Activated naive CD4-positive, alpha-beta T cell treated with anti-CD3 and anti-CD28 coated beads for 36 hours (primary cell): ENCODE measurements around the gene MYH6. TPM values are rescaled to one million over a fixed set of nuclear protein-coding genes. Genes with fewer than 3 reads are reported as not detected.

Source experiments
- CTCF ChIA-PET: fragments of 350-600 bp; sonication (Branson Sonifier 250); formaldehyde crosslinking; loops from one replicate; lab custom pipeline; 2021; ENCODE audit warnings: antibody characterized with exemption; lab: Charles Lee
- DNase-seq: peaks from one replicate; pipeline ENCODE4 v3.0.0-alpha.2; 2020
- H3K27ac Mint-ChIP-seq: one replicate; pipeline ENCODE4 v1.8.0; 2021; ENCODE audit warnings: mild to moderate bottlenecking, mixed read lengths
- H3K27me3 Mint-ChIP-seq: one replicate; pipeline ENCODE4 v1.8.0; 2021; ENCODE audit warnings: low read depth, mixed read lengths
- H3K36me3 Mint-ChIP-seq: one replicate; pipeline ENCODE4 v1.8.0; 2021; ENCODE audit warnings: low read depth, mixed read lengths
- H3K4me1 Mint-ChIP-seq: one replicate; pipeline ENCODE4 v1.8.0; 2021; ENCODE audit warnings: low read depth, mixed read lengths
- H3K4me3 Mint-ChIP-seq: one replicate; pipeline ENCODE4 v1.8.0; 2021; ENCODE audit warnings: mild to moderate bottlenecking, moderate library complexity, mixed read lengths
- H3K9me3 Mint-ChIP-seq: one replicate; pipeline ENCODE4 v1.8.0; 2021; ENCODE audit warnings: mixed read lengths
- intact Hi-C: fragments of 100-400 bp; cut with micrococcal nuclease; formaldehyde crosslinking; loops from one replicate; pipeline ENCODE4 v1.15.1; 2023
- total RNA-seq, 2 experiments: library from RNA; stranded (reverse); gene quantifications; one replicate each; pipeline ENCODE4 v1.2.3, GENCODE V29; 2021

Gene MYH6
- total RNA-seq, 2 experiments from 2014 or later, result not detected

DNA sequence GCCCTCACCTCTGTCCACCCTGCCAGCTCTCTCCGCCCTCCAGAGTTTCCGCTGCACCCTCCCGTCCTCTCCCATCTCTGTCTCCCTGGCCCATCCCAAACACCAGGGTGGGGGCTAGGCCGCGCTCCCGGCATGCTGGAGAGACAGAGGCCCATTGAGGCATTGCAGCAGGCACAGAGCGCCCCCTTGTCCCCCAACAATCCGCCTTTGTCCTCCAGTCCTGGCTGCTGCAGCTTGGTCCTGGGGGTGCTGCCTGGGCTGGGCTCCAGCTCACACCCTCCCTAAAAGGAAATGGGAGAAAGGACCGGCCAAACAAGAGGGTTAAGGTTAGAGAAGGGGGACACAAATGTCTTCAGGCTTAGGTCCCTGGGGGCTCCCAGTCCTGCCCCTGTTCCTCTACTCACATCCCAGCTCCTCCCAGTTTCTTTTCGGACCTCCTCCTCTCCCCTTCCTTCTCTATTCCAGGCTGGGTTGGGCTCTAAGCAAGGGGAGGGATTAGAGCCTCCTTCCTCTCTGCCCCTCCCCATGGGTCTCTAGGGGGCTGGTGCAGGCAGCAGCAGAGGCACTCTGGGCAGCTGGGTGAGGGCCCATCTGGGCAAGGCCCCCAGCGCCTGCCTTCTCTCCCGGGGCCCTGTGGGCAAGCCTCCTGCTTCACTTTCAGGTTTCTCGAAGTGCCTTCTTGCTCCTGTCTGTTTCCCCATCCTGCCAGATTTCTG is 31.4 kb downstream of the MYH6 start, which contains the start of gene CMTM5:
Gene CMTM5, plus strand, starts transcription at position 565 of the 716 bp plus-strand sequence. CDS start 206 bp downstream, outside the sequence.
- Mint-ChIP-seq H3K36me3 (no peaks in the 10 kb centered on the region), H3K9me3 (no peaks in the 10 kb centered on the region), H3K27me3 (no peaks in the 10 kb centered on the region), H3K27ac (no peak within 1 kb of the TSS), H3K4me1 (no peaks in the 10 kb centered on the region), H3K4me3 (no peak within 1 kb of the TSS)
- CTCF ChIA-PET, result interaction anchor here (0.7 to 4.8 kb wide), 5 partner anchors 9 to 256 kb away, joined by 3 to 76 read pairs (median 4); no protein-coding TSS in a partner anchor
- DNase-seq, result no peak
- intact Hi-C loops, result no loop called here

DNA sequence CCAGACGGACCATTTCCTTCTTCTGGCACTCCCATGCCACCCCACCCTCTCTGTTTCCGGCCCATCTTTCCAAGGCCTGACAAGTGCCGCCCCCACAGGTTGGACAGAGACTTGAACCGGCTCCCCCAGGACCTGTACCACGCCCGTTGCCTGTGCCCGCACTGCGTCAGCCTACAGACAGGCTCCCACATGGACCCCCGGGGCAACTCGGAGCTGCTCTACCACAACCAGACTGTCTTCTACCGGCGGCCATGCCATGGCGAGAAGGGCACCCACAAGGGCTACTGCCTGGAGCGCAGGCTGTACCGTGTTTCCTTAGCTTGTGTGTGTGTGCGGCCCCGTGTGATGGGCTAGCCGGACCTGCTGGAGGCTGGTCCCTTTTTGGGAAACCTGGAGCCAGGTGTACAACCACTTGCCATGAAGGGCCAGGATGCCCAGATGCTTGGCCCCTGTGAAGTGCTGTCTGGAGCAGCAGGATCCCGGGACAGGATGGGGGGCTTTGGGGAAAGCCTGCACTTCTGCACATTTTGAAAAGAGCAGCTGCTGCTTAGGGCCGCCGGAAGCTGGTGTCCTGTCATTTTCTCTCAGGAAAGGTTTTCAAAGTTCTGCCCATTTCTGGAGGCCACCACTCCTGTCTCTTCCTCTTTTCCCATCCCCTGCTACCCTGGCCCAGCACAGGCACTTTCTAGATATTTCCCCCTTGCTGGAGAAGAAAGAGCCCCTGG is 32.4 kb downstream of the MYH6 start:
- no peaks in the 10 kb centered on the region for H3K36me3 Mint-ChIP-seq
- no peaks in the 10 kb centered on the region for H3K9me3 Mint-ChIP-seq
- H3K27me3 Mint-ChIP-seq, result no peaks in the 10 kb centered on the region
- H3K4me3 Mint-ChIP-seq, result no peak overlapping the region
- CTCF ChIA-PET, result no interaction called here
- intact Hi-C loops, result no loop called here
- DNase-seq, result no peak
- H3K4me1 Mint-ChIP-seq, result no peaks in the 10 kb centered on the region
- no peak overlapping the region for H3K27ac Mint-ChIP-seq

DNA sequence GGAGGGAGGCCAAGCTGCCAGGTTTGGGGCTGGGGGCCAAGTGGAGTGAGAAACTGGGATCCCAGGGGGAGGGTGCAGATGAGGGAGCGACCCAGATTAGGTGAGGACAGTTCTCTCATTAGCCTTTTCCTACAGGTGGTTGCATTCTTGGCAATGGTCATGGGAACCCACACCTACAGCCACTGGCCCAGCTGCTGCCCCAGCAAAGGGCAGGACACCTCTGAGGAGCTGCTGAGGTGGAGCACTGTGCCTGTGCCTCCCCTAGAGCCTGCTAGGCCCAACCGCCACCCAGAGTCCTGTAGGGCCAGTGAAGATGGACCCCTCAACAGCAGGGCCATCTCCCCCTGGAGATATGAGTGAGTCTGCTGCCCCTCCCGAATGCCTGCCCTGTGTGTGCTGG is 35.0 kb downstream of the MYH6 start:
- Mint-ChIP-seq H3K9me3 (no peaks in the 10 kb centered on the region), H3K4me3 (no peak overlapping the region), H3K27me3 (no peaks in the 10 kb centered on the region), H3K4me1 (no peaks in the 10 kb centered on the region), H3K27ac (no peak overlapping the region), H3K36me3 (no peaks in the 10 kb centered on the region)
- intact Hi-C loops, result no loop called here
- DNase-seq, result no peak
- CTCF ChIA-PET, result interaction anchor here (0.6 to 0.7 kb wide), 2 partner anchors 154 to 253 kb away, joined by 3 read pairs; no protein-coding TSS in a partner anchor

DNA sequence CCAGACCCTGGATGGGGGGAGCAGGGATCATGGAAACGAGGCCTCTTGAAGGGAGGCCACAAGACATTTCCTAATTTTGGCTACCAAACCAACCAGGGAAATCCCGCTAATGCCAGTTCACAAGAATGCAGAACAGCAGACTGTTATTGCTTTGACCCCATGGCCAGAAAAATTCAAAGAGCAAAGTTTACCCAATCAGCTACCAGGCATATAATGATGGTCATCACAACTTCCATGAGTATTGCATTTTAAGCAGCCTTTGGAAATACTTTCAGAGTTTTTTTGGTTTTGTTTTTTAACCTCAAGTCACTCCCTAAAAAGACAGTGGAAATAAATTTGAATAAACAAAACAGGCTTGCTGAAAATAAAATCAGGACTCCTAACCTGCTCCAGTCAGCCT is 35.6 kb downstream of the MYH6 start, which contains the start of gene IL25:
Gene IL25, plus strand, starts transcription at position 301 of the 400 bp plus-strand sequence.
- Mint-ChIP-seq H3K36me3 (no peaks in the 10 kb centered on the region), H3K4me3 (no peak within 1 kb of the TSS), H3K9me3 (no peaks in the 10 kb centered on the region), H3K27me3 (peaks cover 3% of the 10 kb centered on the region), H3K4me1 (no peaks in the 10 kb centered on the region), H3K27ac (no peak within 1 kb of the TSS)
- intact Hi-C loops, result no loop called here
- no peak for DNase-seq
- CTCF ChIA-PET, result no interaction called here

DNA sequence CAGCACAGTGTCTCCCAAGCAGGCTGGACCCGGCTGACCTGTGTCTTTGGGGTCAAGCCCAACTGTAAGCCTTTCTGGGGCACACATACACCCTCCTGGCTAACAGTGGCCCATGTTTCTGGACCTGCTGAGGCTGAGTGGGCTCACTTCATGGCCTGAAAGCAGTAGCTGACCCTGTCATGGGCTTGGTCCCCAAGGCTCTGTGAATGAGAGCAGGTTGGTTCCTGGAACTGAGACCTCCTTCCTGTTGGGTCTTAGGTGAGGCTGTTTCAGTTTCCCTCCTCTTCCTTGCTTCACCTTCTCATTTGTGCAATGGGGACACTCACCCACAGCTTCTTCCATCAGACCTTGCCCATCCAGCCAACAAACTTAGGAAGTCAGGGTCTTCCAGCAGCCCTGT is 36.2 kb downstream of the MYH6 start:
- CTCF ChIA-PET, result no interaction called here
- Mint-ChIP-seq H3K36me3 (no peaks in the 10 kb centered on the region), H3K4me1 (peaks cover under 1% of the 10 kb centered on the region), H3K27ac (no peak overlapping the region), H3K4me3 (no peak overlapping the region), H3K27me3 (peaks cover 10% of the 10 kb centered on the region), H3K9me3 (no peaks in the 10 kb centered on the region)
- intact Hi-C loops, result no loop called here
- no peak for DNase-seq

DNA sequence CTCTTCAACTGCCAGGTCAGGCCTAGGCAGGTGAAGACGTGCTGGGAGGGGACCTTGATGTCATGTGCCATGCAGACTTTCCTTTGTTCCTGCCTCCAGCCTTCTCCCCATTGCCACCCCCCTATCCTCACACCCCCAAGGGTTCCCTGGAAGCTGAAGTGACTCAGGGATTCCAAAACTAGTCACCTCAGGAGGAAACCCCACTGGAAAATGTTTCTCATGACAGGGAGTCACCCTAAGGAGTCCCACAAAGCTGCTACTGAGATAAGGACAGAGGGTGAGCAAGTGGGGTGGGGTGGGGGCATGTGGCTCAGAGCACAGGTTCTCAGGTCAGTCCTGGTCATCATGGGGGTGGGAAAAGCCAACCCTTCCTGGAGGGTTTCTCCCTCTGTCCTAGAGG is 37.9 kb downstream of the MYH6 start:
- H3K4me1 Mint-ChIP-seq, result peaks cover 3% of the 10 kb centered on the region
- no peak for DNase-seq
- no peak overlapping the region for H3K27ac Mint-ChIP-seq
- no peaks in the 10 kb centered on the region for H3K9me3 Mint-ChIP-seq
- CTCF ChIA-PET, result interaction anchor here (0.6 to 2.5 kb wide), 3 partner anchors 10 to 79 kb away, joined by 3 to 13 read pairs (median 3); no protein-coding TSS in a partner anchor
- no peak overlapping the region for H3K4me3 Mint-ChIP-seq
- intact Hi-C loops, result no loop called here
- H3K36me3 Mint-ChIP-seq, result no peaks in the 10 kb centered on the region
- H3K27me3 Mint-ChIP-seq, result peaks cover 15% of the 10 kb centered on the region

DNA sequence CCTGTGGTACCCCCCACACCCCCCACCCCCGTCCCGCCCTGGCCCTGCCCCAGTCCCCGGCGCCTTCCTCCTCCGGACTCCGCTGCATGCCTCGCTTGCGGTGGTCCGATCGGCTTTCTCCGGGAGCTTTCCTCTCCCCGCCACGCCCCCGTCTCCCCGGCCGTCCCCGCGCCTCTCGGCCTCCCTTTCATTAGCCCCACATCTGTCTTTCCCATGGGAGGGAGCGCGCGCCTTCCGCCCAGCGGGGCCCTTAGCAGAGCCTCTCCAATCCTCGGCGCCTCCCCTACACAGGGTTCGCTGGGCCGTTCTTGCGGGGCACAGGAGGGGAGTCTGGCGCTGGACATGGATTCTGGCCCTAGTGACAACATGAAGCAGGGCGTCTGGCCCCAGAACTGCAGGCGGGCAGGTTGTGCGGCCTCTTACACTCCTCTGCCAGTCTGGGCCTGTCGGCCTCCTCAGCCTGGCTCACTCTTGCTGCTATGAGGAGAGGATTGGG is 41.6 kb downstream of the MYH6 start:
- Mint-ChIP-seq H3K9me3 (no peaks in the 10 kb centered on the region), H3K27me3 (peaks cover 26% of the 10 kb centered on the region), H3K27ac (no peak overlapping the region), H3K4me3 (no peak overlapping the region), H3K4me1 (peaks cover 6% of the 10 kb centered on the region), H3K36me3 (no peaks in the 10 kb centered on the region)
- no peak for DNase-seq
- CTCF ChIA-PET, result interaction anchor here (1.1 kb wide), 1 partner anchor 19 kb away, joined by 3 read pairs; no protein-coding TSS in a partner anchor
- intact Hi-C loops, result no loop called here

DNA sequence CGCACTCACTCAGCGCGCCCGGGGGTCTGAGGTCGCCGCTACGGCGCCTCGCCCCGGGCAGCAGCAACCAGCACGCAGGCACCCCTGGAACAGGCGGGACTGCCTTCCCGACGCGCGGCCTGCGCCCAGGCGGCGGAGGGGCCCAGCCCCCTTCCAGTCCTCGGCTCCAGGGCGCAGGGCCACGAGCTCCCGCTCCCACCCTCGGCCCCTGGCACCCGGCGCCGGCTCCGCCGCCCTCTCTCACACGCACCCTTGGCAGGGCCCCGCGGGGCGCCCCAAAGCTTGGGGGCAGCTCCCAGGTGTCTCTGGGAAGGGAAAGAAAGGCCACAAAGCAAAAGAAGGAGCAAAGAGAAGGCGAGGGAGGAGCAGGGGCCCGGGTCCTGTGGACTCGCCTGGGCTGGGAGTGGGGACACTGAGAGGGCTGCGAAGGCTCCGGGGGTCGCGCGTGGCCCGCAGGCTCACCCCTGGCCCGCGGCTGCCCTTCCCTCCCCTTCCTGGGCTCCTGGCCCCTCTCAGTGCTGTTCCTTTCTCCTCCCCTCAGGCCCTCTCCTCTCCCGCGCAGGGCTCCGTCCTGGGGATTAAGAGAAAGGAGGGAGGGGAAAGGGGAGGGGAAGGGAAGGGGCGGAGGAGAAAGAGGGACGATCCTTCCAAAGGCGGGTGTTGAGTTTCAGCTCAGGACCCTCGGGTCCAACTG is 42.2 kb downstream of the MYH6 start:
- DNase-seq, result no peak
- peaks cover 6% of the 10 kb centered on the region for H3K4me1 Mint-ChIP-seq
- H3K4me3 Mint-ChIP-seq, result no peak overlapping the region
- intact Hi-C loops, result no loop called here
- H3K27ac Mint-ChIP-seq, result no peak overlapping the region
- no peaks in the 10 kb centered on the region for H3K36me3 Mint-ChIP-seq
- H3K9me3 Mint-ChIP-seq, result no peaks in the 10 kb centered on the region
- CTCF ChIA-PET, result interaction anchor here (0.6 to 1.1 kb wide), 3 partner anchors 18 to 94 kb away, joined by 3 read pairs; no protein-coding TSS in a partner anchor
- peaks cover 26% of the 10 kb centered on the region for H3K27me3 Mint-ChIP-seq

DNA sequence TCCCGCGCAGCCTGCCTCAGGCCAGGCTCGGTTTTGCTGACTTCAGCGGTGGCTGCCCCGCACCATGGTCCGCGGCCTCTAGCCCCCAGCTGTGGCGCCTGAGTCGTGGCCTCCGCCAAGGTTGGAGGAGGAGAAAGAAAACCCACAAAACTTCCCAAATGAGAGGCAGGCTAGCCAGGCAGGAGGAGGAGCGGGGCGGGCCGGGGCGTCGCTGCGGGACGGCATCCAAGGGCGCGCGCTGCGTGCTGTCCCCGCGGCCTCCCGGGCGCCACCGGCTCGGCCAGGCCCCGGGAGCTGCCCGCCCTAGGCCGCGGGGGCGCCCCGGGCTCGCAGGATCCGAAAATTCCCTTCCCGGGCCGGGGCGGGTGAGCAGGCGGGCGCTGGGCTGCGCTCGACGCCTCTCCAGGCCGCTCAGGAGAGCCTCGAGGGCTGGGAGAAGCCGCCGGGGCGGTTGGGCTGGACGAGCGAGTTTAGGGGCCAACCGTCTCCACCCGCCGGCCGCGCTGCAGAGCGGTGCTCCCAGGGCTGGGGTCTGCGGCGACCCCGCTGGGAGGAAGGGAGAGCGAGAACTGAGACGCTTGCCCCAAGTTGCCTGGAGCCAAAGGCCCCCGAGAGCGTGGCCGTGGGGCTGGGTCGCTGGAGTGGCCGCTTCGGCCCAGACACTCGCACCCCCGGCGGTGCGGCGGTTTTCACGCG is 42.9 kb downstream of the MYH6 start, which contains the start of gene EFS:
Gene EFS, minus strand, starts transcription at position 137 of the 696 bp plus-strand sequence. CDS start 147 bp downstream, outside the sequence.
- Mint-ChIP-seq H3K4me1 (peaks cover 6% of the 10 kb centered on the region), H3K36me3 (no peaks in the 10 kb centered on the region), H3K4me3 (no peak within 1 kb of the TSS), H3K27ac (no peak within 1 kb of the TSS), H3K27me3 (peaks cover 26% of the 10 kb centered on the region), H3K9me3 (no peaks in the 10 kb centered on the region)
- CTCF ChIA-PET, result interaction anchor here (0.6 to 1.1 kb wide), 3 partner anchors 17 to 94 kb away, joined by 3 read pairs; no protein-coding TSS in a partner anchor
- intact Hi-C loops, result no loop called here
- DNase-seq, result no peak

DNA sequence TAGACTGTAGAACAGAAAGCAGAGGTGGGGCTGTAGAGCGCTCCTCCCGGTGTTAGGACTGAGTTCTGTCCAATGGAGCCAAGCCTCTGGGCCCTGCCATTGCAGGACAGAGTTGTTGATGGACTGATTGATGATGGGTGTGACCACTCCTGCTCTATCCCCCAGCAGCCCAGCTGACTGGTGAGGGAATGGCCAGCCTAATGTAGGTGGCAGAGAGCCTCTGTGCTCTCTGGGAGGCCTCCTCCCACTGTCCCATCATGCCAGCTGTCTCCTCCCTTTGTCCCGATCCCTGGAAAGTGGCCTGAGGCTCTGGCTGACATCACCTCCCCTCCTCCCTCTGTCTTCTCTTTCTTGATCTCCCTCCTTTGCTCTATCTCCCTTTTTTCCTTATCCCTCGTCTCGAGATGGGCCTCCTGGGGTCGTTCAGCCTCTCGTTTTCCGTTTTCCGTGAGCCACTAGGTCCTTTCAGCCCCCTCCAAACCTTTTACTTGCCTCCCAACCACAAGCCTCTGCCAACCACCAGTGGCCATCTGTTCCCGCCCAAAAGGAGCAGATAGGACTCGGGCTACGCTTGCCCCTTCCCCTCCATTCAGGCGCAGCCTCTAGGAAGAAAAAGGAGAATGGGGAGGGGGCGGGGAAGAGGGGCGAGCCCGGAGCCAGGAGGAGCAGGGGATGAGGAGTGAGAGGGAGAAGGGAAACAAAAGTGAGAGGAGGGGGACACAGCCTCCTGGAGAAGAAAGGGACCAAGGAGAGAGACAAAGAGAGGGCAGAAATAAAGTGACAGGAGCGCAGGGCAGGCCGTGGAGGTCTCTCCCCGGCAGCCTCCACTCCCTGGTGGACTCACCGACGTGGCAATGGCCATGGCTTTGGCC is 43.7 kb downstream of the MYH6 start:
- CTCF ChIA-PET, result no interaction called here
- H3K4me3 Mint-ChIP-seq, result no peak overlapping the region
- peaks cover 6% of the 10 kb centered on the region for H3K4me1 Mint-ChIP-seq
- peaks cover 26% of the 10 kb centered on the region for H3K27me3 Mint-ChIP-seq
- no peaks in the 10 kb centered on the region for H3K9me3 Mint-ChIP-seq
- H3K36me3 Mint-ChIP-seq, result no peaks in the 10 kb centered on the region
- intact Hi-C loops, result no loop called here
- no peak for DNase-seq
- H3K27ac Mint-ChIP-seq, result no peak overlapping the region

DNA sequence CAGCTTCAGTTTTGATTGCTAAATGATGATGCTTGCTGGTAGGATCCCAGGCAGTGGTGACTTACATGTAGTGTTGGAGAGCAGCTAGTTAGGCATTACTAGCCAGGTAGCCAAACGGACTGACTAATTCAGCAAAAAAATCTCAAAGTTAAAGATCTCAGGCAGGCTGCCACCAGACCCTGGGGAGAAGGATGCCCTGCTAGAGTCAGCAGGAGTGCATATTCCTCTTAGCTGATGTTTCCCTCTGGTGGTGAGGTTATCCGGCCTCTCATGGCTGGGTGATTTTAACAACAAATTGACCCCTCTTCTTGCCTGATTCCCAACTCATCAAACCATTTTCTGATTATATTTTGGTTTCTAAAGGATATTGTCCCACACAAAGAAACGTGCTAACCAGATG is 45.9 kb downstream of the MYH6 start:
- no peak for DNase-seq
- CTCF ChIA-PET, result interaction anchor here (1.1 to 3.7 kb wide), 4 partner anchors 17 to 117 kb away, joined by 3 to 21 read pairs (median 4); no protein-coding TSS in a partner anchor
- H3K9me3 Mint-ChIP-seq, result no peaks in the 10 kb centered on the region
- H3K4me3 Mint-ChIP-seq, result no peak overlapping the region
- H3K27me3 Mint-ChIP-seq, result peaks cover 19% of the 10 kb centered on the region
- H3K4me1 Mint-ChIP-seq, result peaks cover 6% of the 10 kb centered on the region
- H3K36me3 Mint-ChIP-seq, result no peaks in the 10 kb centered on the region
- intact Hi-C loops, result no loop called here
- no peak overlapping the region for H3K27ac Mint-ChIP-seq
